ENCODE measurements around the gene VSTM2A.
A peak's percentile ranks its signal among the peaks of the same experiment; 100 is the strongest.
"Not testable (repeated sequence)": the region's sequence is repeated elsewhere in the genome, so short reads cannot be mapped to it uniquely, and the experiment has no call there.

The VSTM2A gene, protein sequence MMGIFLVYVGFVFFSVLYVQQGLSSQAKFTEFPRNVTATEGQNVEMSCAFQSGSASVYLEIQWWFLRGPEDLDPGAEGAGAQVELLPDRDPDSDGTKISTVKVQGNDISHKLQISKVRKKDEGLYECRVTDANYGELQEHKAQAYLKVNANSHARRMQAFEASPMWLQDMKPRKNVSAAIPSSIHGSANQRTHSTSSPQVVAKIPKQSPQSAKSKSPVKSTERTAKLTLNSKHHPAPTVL

DNA sequence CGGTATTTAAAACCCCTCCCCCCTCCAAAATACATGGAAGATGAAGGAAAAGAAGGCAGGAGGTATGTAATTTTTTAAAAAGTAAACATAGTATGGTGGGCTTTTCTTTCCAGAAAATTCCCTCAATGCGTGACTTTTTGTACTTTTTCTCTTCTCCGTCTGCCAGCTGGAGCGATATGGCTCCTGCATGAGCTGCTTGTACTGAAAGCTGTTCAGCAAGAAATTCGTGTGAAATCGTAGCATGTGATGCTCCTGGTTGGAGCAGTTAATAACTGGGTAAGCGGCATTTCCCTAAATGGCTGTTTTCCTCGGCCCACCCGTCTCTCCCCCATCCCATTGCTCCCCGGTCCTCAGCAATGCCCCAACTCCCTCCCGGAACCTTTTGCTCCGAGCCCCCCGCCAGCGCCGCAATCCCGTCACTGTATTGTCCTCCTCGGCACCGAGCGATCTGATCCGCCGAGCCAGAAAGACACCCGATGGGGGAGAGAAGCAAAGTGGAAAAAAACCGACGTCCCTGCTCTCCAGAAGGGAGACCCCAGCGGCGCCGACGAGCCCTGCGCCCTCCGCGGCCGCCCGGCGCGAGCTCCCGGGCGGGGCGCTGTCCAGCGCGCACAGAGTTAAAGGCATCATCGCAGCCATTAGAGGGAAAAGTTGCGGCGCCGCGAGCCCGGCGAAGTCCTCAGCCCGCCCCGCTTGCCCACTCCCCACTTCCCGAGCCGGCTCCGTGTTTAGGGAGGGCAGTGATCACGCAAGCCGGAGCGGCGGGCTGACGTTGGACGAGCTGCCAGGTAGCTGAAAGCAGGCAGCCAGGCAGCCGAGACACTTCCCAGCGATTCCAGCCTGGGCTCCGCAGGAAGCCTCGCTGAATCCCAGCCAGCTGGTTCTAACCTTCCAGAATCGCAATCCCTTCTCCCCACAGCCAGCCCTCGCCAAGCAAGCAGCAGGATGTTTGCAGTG, at the start of gene VSTM2A:
VSTM2A (plus strand) TSS at position 707 of the 957 bp plus-strand sequence. CDS start 356 bp downstream, outside the sequence.
- DNase-seq, result peak; percentile 84

GRCh38 chr7:54504531-54504930, 37.6 kb upstream of the VSTM2A start:
- not testable (repeated sequence) for DNase-seq

GRCh38 chr7:54529568-54529967, 12.6 kb upstream of the VSTM2A start:
- no peak for DNase-seq

- no peak for DNase-seq
Observed at GRCh38 chr7:54538122-54538521, 4.1 kb upstream of the VSTM2A start.

GRCh38 chr7:54543051-54543488, 895 bp downstream of the VSTM2A start:
- peak; percentile 69 for DNase-seq

DNA sequence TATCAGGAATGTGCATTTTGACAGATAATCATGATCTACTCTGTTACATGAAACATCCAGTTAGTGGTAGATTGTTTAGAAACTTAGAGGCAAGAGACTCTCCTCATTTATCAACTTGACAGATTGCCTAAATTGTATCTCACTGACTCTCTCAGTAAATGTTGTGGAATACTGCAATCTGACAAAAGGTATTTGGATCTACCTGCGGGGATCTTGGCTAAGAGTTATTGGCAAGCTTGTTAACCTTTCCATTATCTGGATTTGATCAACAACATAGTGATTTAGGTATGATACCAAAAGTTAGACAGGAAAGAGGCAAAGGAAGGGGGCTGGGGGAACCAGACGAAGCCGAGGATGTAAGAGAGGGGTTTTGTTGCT, 2.0 kb downstream of the VSTM2A start:
- DNase-seq, result no peak

GRCh38 chr7:54544527-54545240, 2.5 kb downstream of the VSTM2A start:
- DNase-seq, result no peak

- no peak for DNase-seq
Observed at GRCh38 chr7:54545241-54545563, 3.0 kb downstream of the VSTM2A start.

DNA sequence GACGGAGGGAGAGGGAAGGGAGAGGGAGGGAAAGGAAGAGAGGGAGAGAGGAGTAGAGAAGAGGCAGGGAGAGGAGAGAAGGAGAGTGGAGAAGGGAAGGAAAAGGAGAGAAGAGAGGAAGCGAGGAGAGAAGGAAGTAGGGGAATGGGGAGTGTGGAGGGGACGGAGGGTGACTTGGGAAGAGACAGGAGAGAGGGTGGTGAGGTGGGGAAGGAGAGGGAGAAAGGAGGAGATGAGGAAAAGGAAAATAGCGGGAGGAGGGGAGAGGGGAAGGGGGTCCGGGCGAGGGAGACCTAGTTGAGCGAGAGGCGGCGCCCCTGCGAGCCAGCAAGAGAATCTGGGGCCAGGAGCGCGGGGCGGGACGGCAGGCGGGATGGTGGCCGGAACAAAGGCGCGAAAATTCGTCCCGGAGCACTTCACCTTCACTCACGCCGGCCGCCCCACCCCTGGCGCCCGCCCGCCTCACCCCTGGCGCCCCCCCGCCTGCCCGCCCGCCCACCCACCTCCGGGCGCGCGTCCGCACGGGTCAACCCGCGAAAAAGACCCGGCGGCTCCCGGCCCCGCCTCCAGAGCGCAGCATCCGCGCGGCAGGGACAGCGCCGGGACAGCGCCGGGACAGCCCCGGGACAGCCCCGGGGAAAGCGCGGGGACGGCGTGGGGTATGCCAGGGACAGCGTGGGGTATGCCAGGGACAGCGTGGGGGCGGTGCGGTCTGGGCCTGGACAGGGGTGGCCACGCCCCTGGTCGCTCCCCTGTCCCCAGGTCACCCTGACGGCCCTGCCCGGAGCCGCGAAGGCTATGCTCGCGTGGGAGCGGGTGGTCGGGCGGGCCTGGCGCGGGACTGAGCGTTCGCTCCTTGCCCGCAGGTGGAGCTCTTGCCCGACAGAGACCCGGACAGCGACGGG, 4.2 kb downstream of the VSTM2A start:
- DNase-seq, result peak; percentile 55

GRCh38 chr7:54546986-54547314, 4.8 kb downstream of the VSTM2A start:
- DNase-seq, result no peak

GRCh38 chr7:54550471-54550870, 8.3 kb downstream of the VSTM2A start:
- no peak for DNase-seq

DNA sequence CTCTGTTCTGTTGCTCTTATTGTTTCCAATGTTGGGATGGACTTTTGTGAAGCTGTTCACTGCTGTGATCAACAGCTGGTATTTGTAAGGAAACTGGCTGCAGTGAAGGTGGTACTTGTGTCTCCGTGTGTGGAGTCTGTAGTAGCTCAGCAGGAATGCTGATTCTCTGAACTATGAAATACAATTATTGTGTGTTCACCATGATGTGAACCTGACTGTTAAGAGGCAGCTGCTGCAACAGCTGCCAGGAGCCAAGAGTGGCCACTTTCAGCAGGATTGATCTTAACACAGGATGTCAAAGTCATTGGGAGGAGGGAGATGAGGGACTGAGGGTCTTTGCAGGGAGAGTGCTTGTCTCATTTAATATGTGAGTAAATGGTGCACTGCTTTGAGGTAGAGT, 13.9 kb downstream of the VSTM2A start:
- peak; percentile 58 for DNase-seq

DNA sequence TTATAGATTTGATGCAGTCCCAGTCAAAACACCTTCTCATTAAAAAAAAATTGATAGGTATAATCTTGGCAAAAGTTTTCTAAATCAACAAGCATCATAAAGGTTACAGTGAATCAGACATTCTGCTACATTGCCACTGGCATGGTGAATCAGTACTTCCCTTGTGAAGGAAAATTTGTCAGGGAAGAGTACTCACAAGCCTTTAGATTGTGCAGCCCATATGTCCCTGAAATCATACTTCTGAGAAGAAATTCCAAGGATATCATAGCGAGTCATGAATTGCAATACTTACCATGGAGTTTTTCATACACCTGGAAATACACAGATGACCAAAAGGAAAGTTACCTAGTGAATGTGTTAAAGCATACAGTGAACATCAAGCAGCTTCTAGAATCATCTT, 17.2 kb downstream of the VSTM2A start:
- DNase-seq, result no peak

DNA sequence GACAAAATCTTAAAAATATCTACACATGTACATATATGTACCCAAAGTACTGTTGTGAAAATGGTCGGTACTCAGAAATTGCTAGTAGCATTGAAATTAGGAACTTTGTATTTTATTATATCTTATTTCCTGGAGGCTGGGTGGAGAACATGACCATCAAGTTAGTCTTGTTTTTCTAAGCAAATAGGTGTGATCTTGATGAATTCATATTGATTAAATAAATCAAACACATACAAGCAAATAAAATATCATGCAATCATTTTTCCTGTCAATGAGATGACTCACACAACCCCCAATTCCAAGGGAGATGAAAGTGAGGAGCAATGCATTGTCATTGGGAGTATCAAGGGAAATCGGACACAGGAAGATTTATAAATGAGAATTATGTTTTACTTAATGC, 18.0 kb downstream of the VSTM2A start:
- no peak for DNase-seq

DNA sequence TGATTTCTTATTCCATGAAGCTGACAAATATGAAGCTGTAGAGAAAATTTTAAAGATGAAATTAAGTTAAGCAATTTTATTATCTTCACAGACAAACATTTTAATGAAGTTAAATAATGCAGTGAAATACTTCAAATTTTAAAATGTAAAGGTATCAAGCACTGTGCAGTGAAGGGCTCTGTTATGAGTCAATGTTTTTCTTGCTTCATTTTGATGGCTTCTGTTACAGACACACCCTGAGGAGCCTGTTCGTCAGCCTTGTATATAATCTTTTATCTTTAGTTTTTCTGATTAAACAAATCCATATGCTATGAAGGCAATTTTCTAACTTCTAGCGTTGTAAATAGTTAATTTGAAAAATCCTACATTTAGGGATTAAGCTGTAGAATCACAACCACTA, 18.5 kb downstream of the VSTM2A start:
- DNase-seq, result no peak

GRCh38 chr7:54563329-54563916, 21.2 kb downstream of the VSTM2A start:
- peak; percentile 34 for DNase-seq

DNA sequence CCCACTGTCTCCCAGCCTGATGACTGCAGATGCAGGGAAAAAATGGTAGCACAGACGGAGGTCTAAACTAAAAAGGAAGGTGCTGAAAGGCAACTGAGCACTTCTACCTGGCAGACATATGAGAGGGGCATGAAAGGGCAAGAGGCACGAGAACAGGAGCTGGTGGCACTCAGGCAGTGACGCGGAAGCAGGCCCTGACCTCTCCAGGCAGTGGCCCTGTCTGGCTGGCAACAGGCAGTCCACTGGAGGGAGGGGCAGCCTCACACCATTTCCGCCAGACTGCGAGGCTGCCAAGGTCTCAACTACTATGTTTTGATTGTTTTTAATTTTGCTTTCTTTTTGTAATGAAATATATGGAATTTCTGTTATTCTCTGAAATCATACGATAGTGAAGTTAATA, 23.3 kb downstream of the VSTM2A start:
- DNase-seq, result no peak

DNA sequence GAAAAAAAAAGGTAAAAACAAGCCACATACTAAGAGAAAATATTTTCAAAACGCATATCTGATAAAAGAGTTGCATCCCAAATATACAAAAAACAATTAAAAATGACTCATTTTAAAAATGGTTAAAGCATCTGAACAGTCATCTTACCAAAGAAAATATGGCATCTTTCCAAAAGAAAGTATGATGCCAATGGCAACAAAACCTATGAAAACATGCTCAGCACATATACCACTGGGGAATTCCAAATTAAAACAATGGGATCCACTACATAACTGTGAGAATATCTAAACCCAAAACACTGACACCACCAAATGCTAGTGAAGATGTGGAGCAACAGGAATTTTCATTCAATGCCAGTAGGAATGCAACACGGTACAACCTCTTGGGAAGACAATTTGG, 39.3 kb downstream of the VSTM2A start:
- no peak for DNase-seq

- DNase-seq, result no peak
Observed at GRCh38 chr7:54591404-54592386, 49.5 kb downstream of the VSTM2A start.

DNA sequence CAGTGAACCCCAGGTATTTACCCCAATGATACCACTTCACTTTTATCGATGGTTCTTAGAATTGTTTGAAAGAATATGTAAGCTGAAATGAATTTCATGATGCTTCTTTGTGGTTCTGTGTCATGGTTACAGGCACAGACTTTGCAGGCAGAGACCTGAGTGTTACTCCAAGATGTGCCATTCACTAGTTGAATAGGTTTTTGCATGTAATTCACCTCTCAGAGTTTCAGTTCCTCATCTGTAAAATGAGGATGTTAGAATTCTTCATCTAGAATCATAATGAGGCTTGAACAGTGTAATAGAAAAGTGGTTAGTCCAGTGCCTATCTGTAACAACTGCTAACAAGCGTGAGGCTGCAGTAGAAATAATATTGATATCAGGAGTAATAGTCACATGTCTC, 54.6 kb downstream of the VSTM2A start:
- DNase-seq, result no peak

- no peak for DNase-seq
Observed at GRCh38 chr7:54615537-54615936, 73.4 kb downstream of the VSTM2A start.
